ENCODE measurements around the gene UGT1A6.

GRCh38 chr2:233680361-233681045 lies 12.2 kb upstream of the UGT1A6 start:
- no peak for TF ChIP-seq FOXP1 (CRISPR knock-in tag; IDR thresholded peaks at IDR 0.05; ENCODE audit: borderline replicate concordance)
- no peak for TF ChIP-seq ZNF121 (CRISPR knock-in tag; IDR thresholded peaks at IDR 0.05)
- no peak for TF ChIP-seq E2F4 (CRISPR knock-in tag; IDR thresholded peaks at IDR 0.05; ENCODE audit: borderline replicate concordance, low read depth)
- TF ChIP-seq KAT7 (CRISPR knock-in tag; IDR thresholded peaks at IDR 0.05; ENCODE audit: borderline replicate concordance) = no peak
- TF ChIP-seq ATF1 (CRISPR knock-in tag; IDR thresholded peaks at IDR 0.05) = no peak
- TF ChIP-seq CTCF (IDR thresholded peaks at IDR 0.05) = no peak
- no peak for TF ChIP-seq RELA (CRISPR knock-in tag; IDR thresholded peaks at IDR 0.05; ENCODE audit: borderline replicate concordance)
- TF ChIP-seq MXD4 (CRISPR knock-in tag; IDR thresholded peaks at IDR 0.05; ENCODE audit: borderline replicate concordance) = no peak
- no peak for TF ChIP-seq E2F5 (CRISPR knock-in tag; IDR thresholded peaks at IDR 0.05)
